Astrocyte (in vitro differentiated cells and primary cell): Measurements from ENCODE around the gene MISP.

ENCODE experiments used
- CTCF ChIP-seq: IDR thresholded peaks from 2 replicates; pipeline ENCODE4 v1.5.1; 2011; ENCODE audit warnings: low read depth, mild to moderate bottlenecking, inconsistent platforms, low read length, moderate library complexity; ENCODE audit not compliant: insufficient read depth
- EZH2 ChIP-seq: IDR thresholded peaks from 2 replicates; pipeline ENCODE4 v1.6.1; 2012; ENCODE audit warnings: mild to moderate bottlenecking, low read length, inconsistent platforms; ENCODE audit not compliant: insufficient read depth

GRCh38 chr19:798415-799075, 47.6 kb downstream of the MISP start:
- TF ChIP-seq EZH2: no peak
- TF ChIP-seq CTCF: no peak
